Central memory CD8-positive, alpha-beta T cell (primary cell): ENCODE results near the gene DYNLRB2.

Experiments used
- ATAC-seq: fragments of 150-1000 bp; cut with Tn5 transposase; replicated peaks from 2 replicates; pipeline ENCODE4 v1.10.0; 2022; ENCODE audit warnings: mild to moderate bottlenecking, moderate FRiP score, moderate number of reproducible peaks; ENCODE audit not compliant: poor library complexity, severe bottlenecking; ENCODE audit errors: extremely low read depth
- DNase-seq, 2 donors: peaks; one replicate each; pipeline ENCODE4 v3.0.0; 2021; ENCODE audit warnings: low spot score in 2 of 2
- H3K27ac Mint-ChIP-seq: one replicate; pipeline ENCODE4 v1.8.0; 2022; ENCODE audit warnings: low read depth, mild to moderate bottlenecking, moderate library complexity, mixed read lengths
- H3K27me3 Mint-ChIP-seq: one replicate; pipeline ENCODE4 v1.8.0; 2022; ENCODE audit warnings: mixed read lengths
- H3K36me3 Mint-ChIP-seq: one replicate; pipeline ENCODE4 v1.8.0; 2022; ENCODE audit warnings: mild to moderate bottlenecking, moderate library complexity, mixed read lengths; ENCODE audit not compliant: insufficient read depth
- H3K4me1 Mint-ChIP-seq: one replicate; pipeline ENCODE4 v1.8.0; 2022; ENCODE audit warnings: mixed read lengths
- H3K4me3 Mint-ChIP-seq: one replicate; pipeline ENCODE4 v1.8.0; 2022; ENCODE audit warnings: mild to moderate bottlenecking, moderate library complexity, mixed read lengths
- H3K9me3 Mint-ChIP-seq: one replicate; pipeline ENCODE4 v1.8.0; 2022; ENCODE audit warnings: mixed read lengths

DYNLRB2 gene

GRCh38 chr16:80586476-80586875 is 45.7 kb downstream of the DYNLRB2 start:
- DNase-seq (no peak), ATAC-seq (no peak)
- no peak overlapping the region for H3K27ac Mint-ChIP-seq
- H3K27me3 Mint-ChIP-seq, result peaks cover 13% of the 10 kb centered on the region
- peaks cover 32% of the 10 kb centered on the region for H3K4me1 Mint-ChIP-seq
- peaks cover 7% of the 10 kb centered on the region for H3K36me3 Mint-ChIP-seq
- no peaks in the 10 kb centered on the region for H3K9me3 Mint-ChIP-seq
- peak overlapping the region; percentile 42 for H3K4me3 Mint-ChIP-seq

GRCh38 chr16:80587071-80587470 is 46.3 kb downstream of the DYNLRB2 start:
- no peaks in the 10 kb centered on the region for H3K9me3 Mint-ChIP-seq
- peaks cover 36% of the 10 kb centered on the region for H3K4me1 Mint-ChIP-seq
- DNase-seq (no peak), ATAC-seq (no peak)
- H3K4me3 Mint-ChIP-seq, result no peak overlapping the region
- H3K27me3 Mint-ChIP-seq, result peaks cover 13% of the 10 kb centered on the region
- H3K27ac Mint-ChIP-seq, result no peak overlapping the region
- peaks cover 7% of the 10 kb centered on the region for H3K36me3 Mint-ChIP-seq

GRCh38 chr16:80591071-80591915 is 50.5 kb downstream of the DYNLRB2 start:
- peak in 1 of 2 donors; percentile 44 for DNase-seq
- H3K27ac Mint-ChIP-seq, result peak overlapping the region; percentile 42
- H3K36me3 Mint-ChIP-seq, result peaks cover 6% of the 10 kb centered on the region
- H3K4me3 Mint-ChIP-seq, result peak overlapping the region; percentile 60
- peaks cover 28% of the 10 kb centered on the region for H3K4me1 Mint-ChIP-seq
- peaks cover 5% of the 10 kb centered on the region for H3K9me3 Mint-ChIP-seq
- H3K27me3 Mint-ChIP-seq, result peaks cover 13% of the 10 kb centered on the region
- ATAC-seq, result peak; percentile 83

GRCh38 chr16:80592273-80592672 is 51.5 kb downstream of the DYNLRB2 start:
- Mint-ChIP-seq H3K27ac (no peak overlapping the region), H3K36me3 (peaks cover 8% of the 10 kb centered on the region), H3K4me1 (peaks cover 23% of the 10 kb centered on the region), H3K9me3 (peaks cover 12% of the 10 kb centered on the region), H3K27me3 (peaks cover 13% of the 10 kb centered on the region), H3K4me3 (no peak overlapping the region)
- DNase-seq (no peak), ATAC-seq (no peak)

GRCh38 chr16:80594756-80595155 is 54.0 kb downstream of the DYNLRB2 start:
- H3K27me3 Mint-ChIP-seq, result no peaks in the 10 kb centered on the region
- no peak overlapping the region for H3K27ac Mint-ChIP-seq
- no peak for DNase-seq
- H3K36me3 Mint-ChIP-seq, result peaks cover 5% of the 10 kb centered on the region
- no peak overlapping the region for H3K4me3 Mint-ChIP-seq
- H3K9me3 Mint-ChIP-seq, result peaks cover 12% of the 10 kb centered on the region
- H3K4me1 Mint-ChIP-seq, result peaks cover 23% of the 10 kb centered on the region
- no peak for ATAC-seq

GRCh38 chr16:80596507-80597207 is 55.9 kb downstream of the DYNLRB2 start:
- H3K36me3 Mint-ChIP-seq, result peaks cover 3% of the 10 kb centered on the region
- no peaks in the 10 kb centered on the region for H3K27me3 Mint-ChIP-seq
- no peak overlapping the region for H3K4me3 Mint-ChIP-seq
- no peak overlapping the region for H3K27ac Mint-ChIP-seq
- peaks cover 12% of the 10 kb centered on the region for H3K9me3 Mint-ChIP-seq
- ATAC-seq (no peak), DNase-seq (no peak)
- peaks cover 8% of the 10 kb centered on the region for H3K4me1 Mint-ChIP-seq

- H3K4me1 Mint-ChIP-seq, result no peaks in the 10 kb centered on the region
- ATAC-seq (no peak), DNase-seq (no peak)
- no peak overlapping the region for H3K27ac Mint-ChIP-seq
- H3K4me3 Mint-ChIP-seq, result no peak overlapping the region
- H3K27me3 Mint-ChIP-seq, result no peaks in the 10 kb centered on the region
- peaks cover 3% of the 10 kb centered on the region for H3K36me3 Mint-ChIP-seq
- H3K9me3 Mint-ChIP-seq, result peaks cover 12% of the 10 kb centered on the region
Observed at GRCh38 chr16:80599466-80599865, 58.7 kb downstream of the DYNLRB2 start.
